Measurements from ENCODE around the gene NPAT.
"Not testable (repeated sequence)": the region's sequence is repeated elsewhere in the genome, so short reads cannot be mapped to it uniquely, and the experiment has no call there.

The NPAT gene

DNA sequence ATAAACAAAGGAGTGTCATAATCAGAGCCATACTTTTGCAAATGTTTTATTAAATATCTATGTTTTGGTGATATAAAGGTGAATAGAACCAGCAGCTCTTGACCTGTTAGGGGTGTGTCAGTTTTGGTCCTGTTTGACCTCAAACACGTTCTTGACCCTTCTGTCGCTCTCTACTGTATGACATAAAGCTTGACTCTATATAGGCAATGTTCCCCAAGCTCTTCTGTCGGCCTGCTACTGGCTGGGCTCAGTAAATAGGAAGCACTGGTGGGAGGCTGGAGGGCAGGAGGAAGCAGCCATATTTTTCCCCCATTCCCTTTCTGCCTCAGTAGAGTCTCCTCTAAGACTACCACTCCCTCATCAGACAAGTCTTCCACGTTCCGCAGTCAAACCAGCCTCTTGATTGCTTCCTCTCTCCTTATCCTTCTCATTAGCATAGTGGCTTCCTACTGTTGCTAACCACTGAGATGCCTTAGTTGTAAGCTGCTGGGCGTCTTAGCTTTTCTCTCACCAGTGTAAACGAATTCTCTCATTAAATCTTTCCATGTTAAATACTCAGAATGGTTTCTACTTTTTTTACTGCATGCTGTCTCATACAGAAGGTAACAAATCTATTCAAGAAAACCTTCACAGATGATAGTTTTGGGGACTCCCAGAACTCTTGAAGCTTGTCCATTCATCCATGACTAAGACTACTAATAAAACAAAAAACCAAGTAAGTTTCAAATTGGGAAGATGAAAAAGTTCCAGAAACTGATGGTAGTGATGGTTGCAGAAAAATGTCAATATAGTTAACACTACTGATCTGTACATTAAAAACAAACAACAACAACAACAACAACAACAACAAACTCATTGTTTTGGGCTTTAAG is 3.3 kb downstream of the NPAT start:
- peak in 2 of 4 experiments; percentile 13 to 20 for DNase-seq

DNA sequence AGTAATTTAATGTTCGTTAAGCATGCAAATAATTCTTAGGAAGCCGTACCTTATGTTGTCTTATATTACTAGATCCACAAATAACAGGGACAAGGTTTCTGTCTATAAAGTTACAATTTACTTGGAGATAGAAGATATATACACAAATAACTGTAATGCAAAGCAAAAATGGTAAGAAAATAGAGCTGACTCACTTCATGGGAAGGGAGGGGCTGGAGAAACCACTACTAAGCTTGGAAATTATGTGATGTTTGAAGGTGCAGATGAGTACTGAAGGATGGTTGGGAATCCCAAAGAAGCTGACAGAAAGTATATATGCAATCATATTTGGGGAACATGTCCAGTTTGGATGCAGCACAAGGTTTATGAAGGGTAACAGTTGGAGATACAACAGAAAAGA is 4.0 kb downstream of the NPAT start:
- no peak for DNase-seq

DNA sequence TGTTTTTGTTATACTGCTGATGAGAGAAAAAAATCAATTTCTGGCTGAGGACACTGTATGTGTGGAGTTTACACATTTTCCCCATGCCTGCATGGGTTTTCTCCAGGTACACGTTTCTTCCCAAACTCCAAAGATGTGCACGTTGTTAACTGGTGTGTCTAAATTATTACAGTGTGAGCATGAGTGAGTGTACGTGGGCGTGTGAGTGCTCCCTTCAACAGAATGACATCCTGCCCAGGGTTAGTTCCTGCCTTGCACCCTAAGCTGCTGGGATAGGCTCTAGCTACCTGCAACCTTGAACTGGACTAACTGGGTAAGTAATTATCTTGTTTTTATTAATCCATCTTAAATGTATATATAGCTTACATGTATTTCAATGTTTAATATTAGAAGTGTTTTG is 5.5 kb downstream of the NPAT start:
- peak; percentile 21 to 57 (median 44) for DNase-seq

DNA sequence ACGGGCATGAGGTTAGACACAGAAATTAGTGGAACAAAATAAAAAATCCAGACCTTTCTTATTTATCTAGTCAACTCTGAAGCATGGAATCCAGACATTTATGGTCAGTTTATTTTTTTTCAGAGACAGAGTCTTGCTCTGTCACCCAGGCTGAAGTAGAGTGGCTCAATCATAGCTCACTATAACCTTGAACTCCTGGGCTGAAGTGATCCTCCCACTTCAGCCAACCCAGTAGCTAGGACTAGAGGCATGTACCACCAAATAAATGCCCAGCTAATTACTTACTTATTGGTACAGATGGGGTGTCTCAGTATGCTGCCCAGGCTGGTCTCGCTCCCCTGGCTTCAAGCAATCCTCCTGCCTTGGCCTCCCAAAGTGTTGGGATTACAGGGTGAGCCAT is 8.7 kb downstream of the NPAT start:
- DNase-seq, result no peak

DNA sequence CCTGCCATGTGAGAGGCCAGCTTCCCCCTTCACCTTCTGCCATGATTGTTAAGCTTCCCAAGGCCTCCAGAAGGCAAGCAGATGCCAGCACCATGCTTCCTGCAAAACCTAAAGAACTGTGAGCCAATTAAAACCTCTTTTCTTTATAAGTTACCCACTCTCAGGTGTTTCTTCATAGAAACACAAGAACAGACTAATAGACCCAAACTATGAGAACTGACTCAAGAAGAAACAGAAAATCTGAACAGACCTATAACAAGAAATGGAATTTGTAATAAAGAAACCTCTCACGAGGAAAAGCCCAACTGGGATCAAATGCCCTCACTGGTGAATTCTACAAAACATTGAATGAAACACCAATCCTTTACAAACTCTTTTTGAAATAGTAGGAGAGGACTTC is 12.0 kb downstream of the NPAT start:
- DNase-seq, result no peak

DNA sequence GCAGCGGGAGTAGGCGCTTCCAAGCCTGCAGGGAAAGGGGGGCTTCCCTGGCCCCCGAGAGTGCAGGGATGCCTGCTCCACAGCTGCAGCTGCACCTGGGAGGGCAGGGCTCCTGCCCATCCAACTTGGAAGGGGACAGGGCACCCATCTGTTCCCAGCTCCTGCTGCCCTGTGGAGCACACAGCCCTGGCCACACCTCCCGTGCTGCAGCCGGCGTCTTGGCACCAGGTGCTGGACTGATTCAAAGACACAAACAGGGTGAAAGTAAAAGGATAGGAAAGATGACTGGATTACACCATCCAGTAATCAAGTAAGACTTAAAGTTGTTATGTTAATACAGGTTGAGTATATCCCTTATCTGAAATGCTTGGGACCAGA is 14.8 kb downstream of the NPAT start:
- DNase-seq, result no peak

DNA sequence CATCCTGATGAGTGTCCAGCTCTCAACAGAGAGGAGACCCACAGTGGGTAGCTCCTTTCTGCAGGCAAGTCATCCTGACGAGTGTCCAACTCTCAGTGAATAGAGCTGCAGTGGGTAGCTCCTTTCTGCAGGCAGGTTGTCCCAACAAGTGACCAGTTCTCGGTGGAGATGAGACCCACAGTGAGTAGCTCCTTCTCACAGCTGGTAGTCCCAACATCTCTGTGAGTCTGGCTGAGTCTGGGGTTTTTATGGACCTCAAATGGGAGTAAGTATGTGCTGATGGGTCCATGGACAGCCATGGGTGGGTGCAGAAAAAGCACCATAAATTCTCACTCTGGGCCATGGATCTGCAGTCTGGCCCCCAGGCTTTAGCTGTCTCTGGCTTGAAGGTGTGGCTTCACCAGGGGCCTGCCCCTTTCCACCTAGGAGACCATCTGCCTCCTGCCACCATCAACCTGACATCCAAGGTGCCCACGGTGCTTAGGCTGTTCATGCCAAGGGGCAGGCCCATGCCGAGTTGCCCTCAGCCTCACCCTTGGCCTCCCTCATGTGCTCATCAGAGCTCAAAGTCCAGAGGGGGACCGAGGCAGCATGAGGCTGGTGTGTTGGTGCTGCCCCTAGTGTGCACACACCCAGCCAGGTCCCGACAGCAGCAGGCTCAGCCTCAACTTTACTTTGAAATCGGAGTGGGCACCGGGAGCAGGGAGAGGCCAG is 15.3 kb downstream of the NPAT start:
- DNase-seq, result no peak

DNA sequence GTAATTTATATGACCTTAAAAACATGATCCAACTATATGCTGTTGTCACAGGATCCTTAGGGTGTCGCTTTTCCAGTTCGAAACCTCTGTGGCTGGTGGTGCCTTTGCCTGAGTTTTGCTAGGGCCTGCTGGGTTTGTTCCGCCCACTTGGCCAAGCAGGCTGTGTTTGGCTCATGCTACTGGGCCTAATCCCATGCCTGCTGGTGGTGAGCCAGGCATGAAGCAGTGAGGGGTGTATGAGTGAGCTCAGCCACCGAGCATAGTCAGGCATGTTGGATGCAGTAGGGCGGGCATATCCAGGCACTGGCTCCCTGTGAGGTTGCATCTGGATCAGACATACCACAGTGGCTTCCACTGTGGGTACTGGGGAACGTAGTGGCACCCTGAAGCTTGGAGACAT is 16.3 kb downstream of the NPAT start:
- no peak for DNase-seq

DNA sequence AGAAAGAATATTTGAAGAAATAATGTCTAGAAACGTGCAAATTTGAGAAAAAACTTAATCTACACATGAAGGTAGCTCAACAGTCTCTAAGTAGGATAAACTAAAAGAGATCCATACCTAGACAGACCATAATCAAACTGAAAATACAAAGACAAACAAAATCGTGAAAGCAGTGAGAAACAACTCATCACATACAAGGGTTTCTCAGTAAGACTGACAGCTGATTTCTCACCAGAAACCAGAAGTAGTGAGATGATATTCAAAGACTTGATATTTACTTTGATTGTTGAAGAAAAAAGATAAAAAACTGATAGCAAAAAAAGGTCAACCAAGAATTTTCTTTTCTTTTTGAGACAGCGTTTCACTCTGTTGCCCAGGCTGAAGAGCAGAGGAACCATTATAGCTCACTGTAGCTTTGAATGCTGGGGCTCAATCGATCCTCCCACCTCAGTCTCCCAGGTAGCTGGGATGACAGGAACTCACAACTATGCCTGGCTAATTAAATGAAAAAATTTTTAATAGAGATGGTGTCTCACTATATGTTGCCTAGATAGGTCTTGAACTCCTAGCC is 17.4 kb downstream of the NPAT start:
- no peak for DNase-seq

DNA sequence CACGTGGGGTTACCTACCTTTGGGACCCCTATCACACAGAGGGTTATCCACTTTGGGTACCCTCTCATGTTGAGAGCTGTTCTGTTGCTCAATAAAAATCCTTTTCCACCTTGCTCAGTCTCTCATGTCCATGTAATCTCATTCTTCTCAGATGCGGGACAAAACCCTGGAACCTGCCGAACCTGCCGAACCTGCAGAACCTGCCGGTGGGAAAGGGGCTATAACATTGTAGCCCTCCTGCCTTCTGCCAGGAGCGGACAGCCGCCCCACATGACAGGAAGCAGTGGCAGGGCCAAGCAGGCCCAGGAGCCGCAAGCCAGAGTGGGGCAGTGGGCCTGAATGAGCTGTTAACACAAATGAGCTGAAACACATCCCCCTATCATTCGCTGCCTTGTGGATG is 18.1 kb downstream of the NPAT start:
- DNase-seq, result no peak

DNA sequence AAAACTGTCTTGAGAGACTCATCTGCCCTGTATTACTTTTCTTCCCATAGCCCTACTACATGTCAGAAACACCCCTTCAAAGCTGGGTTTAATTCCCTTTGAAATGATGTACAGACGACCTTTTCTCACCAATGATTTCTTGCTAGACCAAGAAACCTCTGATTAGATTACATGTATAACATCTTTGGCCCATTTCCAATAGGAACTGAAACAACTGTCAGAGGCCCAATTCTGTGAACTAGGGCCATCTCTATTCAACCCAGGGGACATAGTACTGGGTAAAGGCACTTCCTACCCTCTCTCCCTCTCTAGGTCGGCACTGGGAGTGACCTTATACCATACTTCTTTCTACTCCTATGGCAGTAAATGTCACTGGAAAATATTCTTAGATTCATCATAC is 19.4 kb downstream of the NPAT start:
- DNase-seq, result peak in 2 of 4 experiments; percentile 38 to 53

DNA sequence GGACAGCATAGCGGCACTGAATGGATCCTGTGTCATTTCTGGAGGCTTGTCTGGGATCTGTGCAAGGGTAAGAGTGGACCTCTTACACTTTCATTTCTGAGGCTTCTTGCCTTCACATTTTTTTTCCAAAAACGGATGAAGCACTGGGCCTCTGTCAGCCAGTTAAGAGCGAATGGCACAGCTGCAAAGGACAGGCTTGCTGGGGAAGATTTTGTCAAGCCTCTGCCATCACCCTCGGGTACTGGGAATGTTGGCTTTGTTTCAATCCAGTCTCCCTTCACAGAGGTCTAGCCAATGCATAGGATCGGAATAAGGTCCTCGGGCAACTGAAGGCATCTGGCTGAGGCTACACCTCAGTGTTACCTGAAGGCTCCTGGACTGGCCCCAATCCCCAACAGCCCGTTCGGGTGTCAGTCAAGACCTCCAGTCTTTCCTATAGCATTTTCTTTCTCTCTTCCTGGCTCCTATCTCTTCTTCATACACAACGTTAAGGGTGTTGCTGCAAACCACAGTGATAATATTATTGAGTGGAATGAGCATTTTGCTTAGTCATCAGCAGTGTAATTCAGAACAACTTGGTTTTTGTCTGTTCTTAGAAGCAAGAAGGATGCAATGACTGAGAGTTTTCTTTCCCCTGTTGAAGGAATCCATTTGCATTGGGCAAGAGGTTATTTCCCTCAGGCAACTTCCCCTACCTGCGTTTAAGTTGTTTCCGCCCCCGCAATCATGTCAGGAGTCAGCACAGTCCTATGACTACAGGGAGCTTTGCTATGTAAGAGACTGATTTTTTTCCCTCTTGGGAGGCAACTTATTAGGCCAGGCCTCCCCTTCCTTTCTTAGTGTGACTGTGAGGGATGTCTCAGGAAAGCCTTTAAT is 22.8 kb downstream of the NPAT start:
- peak; percentile 77 to 94 (median 89) for DNase-seq

DNA sequence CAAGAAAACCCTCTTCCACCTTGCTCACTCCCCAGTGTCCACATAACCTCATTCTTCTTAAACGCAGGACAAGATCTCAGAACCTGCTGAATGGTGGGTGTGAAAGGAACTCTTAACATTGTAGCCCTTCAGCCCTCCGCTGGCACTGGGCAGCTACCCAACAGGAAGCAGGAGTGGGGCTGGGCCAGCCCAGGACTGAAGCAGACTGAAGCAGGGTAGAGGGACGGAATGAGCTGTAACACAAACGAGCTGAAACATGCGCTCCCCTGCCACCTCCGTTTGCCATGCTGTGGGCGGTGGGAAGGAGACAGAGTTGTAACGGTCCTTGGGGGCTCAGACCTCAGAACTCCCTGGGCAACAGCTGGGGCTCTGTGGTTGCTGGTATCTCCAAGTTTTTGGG is 23.6 kb downstream of the NPAT start:
- no peak for DNase-seq

DNA sequence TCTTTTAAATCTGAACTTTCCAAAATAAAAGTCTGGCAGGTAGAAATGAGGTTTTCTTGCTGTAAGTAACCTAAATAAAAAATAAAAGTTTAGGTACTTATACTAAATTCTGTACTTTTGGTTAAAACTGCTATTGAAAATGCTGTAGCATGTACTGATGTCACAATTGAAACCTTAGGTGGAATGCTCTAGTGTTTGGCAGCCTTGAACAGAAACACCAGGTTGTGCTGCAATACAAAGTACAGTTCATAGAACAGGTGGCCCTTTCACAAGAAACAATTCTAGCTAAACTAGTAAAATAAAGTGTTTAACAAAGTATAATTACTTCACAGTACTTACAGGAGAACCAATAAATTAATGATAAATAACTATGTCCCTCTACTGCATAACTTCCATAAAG is 25.1 kb downstream of the NPAT start:
- no peak for DNase-seq

DNA sequence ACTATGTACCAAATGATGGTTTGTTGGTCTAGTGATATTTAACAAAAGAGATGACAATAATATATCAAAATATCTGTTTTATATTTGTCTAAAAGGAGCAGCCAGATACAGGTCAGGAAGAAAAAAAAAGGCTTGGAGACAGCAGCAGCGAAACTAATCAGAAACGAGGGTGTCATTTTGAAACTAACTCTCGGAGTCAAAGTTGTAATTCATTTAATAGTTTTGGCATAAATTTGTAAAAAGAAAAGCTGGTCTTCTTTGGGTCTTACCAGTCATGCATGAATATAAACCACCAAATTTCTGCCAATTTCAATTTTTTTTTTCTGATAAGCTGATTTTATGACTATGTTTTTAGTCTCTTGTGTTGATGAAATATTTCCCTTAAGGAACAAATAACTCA is 25.5 kb downstream of the NPAT start:
- no peak for DNase-seq

DNA sequence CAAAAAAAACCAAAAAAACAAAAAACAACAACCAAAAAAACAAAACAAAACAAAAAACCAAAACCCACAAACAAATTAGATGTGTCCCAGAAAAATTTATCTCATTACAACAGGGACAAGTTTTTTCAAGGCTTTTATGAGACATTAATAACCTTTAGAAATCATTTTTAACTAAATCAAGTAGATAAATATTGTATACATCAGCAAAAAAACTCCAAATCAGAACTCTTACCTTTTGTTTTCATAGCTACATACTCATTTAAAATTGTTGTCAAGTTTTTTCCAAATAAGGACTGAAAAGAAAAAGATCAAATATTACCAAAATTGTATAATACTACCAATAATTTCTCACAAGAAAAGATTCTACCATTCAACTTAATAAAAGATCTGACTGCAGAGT is 28.7 kb downstream of the NPAT start:
- DNase-seq, result no peak

DNA sequence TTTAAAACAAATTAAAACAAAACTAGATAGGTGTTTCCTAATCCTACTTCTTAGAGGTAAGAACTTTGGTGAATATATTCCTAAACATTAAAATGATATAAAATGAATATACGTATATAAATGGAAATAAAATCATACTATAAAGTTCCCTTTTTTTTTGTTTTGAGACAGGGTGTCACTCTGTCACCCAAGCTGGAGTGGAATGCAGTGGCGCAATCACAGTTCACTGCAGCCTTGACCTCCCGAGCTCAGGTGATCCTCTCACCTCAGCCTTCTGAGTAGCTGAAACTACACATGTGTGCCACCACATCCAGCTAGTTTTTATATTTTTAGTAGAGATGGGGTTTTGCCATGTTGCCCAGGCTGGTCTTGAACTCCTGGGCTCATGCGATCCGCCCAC is 44.9 kb downstream of the NPAT start:
- no peak for DNase-seq

DNA sequence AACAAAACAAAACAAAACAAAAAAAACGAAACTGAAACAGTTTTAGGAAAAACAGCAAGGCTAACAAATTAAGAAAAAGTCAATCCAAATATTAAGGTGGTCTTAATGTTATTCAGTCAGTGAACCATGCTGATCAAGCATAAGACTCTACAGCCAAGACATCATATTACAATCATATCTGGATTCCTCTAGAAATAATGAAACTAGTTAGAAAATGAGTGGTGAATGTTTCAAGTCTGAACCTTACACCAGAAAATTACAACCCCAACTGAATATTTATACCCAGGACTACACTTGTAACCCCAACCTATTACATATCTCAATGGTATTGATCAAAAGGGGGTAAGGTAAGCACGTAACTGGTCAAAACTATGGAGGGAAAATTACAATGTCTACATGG is 52.3 kb downstream of the NPAT start:
- DNase-seq, result no peak

DNA sequence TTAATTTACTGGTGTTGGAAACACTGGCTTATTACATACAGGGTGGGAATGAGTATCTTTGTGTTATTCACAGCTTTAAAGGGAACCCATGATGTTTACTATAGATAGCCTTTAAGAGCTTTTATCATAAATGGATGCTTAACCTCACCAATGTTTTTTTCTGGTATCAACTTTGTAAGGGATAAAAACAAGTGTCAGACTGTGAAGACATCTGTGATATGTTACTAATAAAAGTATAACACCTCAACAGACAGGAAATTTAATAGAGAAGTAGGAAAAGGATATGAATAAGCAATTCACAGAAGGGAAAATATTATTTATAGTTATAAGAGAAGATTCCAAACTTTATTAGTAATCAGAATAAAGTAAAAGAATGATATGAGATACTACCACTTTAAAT is 54.8 kb downstream of the NPAT start:
- no peak for DNase-seq

DNA sequence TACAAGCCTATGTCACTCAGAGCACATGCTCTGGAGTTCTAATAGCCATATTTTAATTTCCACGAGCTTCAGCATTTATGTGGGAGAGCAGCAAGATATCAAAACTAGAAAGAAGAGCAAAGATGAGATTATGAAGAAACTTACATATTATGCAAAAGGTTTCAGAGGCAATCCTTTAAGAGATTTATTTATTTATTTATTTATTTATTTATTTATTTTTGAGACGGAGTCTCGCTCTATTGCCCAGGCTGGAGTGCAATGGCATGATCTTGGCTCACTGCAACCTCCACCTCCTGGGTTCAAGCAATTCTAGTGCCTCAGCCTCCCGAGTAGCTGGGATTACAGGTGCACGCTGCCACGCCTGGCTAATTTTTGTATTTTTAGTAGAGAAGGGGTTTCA is 59.6 kb downstream of the NPAT start:
- DNase-seq, result not testable (repeated sequence)

DNA sequence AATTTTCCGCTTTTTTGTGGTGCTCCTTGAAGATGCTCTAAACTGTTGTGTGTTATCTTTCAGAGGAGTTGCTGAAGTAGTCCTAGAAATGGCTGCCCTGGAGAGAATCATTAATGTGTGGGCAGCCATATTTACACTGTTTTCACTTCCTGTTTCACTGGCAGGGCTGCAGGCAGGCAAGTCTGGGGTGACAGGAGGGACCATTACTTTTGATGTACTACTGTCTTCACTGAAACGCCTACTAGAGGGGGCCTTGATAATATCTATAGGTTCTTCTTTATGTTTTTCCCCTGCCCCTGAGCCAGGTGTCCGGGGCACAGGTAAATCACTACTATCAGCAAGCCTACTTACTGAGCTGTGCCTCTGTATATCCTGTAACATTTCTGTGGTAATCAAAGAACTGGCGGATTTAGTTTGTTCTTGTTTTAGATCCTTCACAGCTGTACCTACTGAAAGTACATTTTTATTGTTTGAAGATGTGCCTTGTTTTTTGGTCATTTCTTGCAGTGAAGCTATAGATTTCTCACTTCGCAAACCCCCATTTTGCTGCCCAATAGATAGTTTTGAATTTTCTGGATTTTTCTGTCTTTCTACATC is 61.4 kb downstream of the NPAT start:
- DNase-seq, result peak; percentile 9 to 59 (median 46)

DNA sequence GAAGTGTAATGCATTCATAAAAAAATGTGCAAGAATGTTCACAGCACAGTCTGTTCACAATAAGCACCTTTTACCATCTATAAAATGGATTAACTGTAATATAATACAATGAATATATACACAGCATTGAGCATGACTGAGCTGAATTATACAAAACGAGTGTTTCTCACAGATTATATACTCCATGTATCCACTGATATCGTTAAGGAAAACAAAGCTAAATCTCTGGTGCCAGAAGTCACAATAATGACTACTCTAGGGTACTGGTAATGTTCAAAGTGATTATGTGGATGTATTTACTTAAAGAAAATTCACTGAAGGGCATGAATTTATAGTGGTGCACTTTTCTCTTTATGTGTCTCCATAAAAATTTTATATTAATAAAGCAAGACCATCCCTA is 67.8 kb downstream of the NPAT start:
- DNase-seq, result no peak

DNA sequence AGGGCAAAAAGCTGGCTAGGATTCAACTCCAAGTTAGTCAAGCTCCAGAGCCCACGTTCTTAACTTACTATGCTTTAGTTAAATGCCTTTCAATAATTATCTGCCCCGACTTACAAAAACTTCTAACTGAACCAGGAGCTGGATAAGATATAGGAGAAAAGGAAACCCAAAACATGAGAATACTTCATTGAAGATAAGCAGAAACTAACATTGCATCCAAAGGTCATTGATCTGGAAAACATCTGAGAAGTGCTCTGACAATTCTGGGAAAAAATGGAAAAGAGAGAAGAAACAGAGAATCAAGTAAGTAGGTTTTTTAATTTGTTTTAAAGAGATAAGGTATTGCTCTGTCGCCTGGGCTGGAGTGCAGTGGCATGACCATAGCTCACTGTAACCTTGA is 73.9 kb downstream of the NPAT start:
- no peak for DNase-seq

All from suppressor macrophage (primary cell).